Esophagus muscularis mucosa (tissue), 4 donors: Measurements from ENCODE around the gene TTI1. TPM values are rescaled to one million over a fixed set of nuclear protein-coding genes. Genes with fewer than 3 reads are reported as not detected.

Experiments
- DNase-seq: peaks from one replicate; pipeline ENCODE4 v3.0.0-alpha.2; 2017; ENCODE audit errors: extremely low spot score
- H3K27ac ChIP-seq, 4 donors: fragments of 200-600 bp; sonication (generic); replicated peaks in 1 of 4; 1 replicate in 3 of 4; 2 replicates in 1 of 4; pipeline ENCODE4 v1.5.1; 2016 to 2019; ENCODE audit warnings: mild to moderate bottlenecking in 1 of 4
- H3K27me3 ChIP-seq, 4 donors: fragments of 200-600 bp; sonication (generic); one replicate each; pipeline versions ENCODE4 v1.5.1 to v1.6.0; 2016 to 2019
- H3K36me3 ChIP-seq, 4 donors: fragments of 200-600 bp; sonication (generic); one replicate each; pipeline ENCODE4 v1.5.1; 2016 to 2019
- H3K4me1 ChIP-seq, 4 donors: fragments of 200-600 bp; sonication (generic); one replicate each; pipeline ENCODE4 v1.5.1; 2016 to 2019
- H3K4me3 ChIP-seq, 4 donors: fragments of 200-600 bp; sonication (generic); 1 replicate in 2 of 4; 2 replicates in 2 of 4; pipeline ENCODE4 v1.5.1; 2016 to 2019; ENCODE audit warnings: mild to moderate bottlenecking in 4 of 4, moderate library complexity in 1 of 4
- H3K9me3 ChIP-seq, 4 donors: fragments of 200-600 bp; sonication (generic); 1 replicate in 3 of 4; 2 replicates in 1 of 4; pipeline ENCODE4 v1.5.1; 2016 to 2019
- EP300 ChIP-seq: sonication (generic); formaldehyde crosslinking; IDR thresholded peaks from one replicate; pipeline ENCODE4 v1.6.1; 2017; ENCODE audit warnings: antibody characterized with exemption
- POLR2A ChIP-seq: fragments of 450-650 bp; IDR thresholded peaks from one replicate; pipeline ENCODE4 v1.6.1; 2017; ENCODE audit warnings: antibody characterized with exemption, moderate library complexity, mild to moderate bottlenecking, low read depth
- POLR2AphosphoS5 ChIP-seq, 2 donors: sonication (generic); formaldehyde crosslinking; IDR thresholded peaks; one replicate each; pipeline ENCODE4 v1.6.1; 2017; ENCODE audit warnings: antibody characterized with exemption in 2 of 2
- WGBS: methylation state at CpG from one replicate; pipeline ENCODE4 v1.1.5; 2018; 5-methylcytosine and 5-hydroxymethylcytosine counted together
- intact Hi-C: fragments of 100-400 bp; cut with DNase I; formaldehyde crosslinking; loops from one replicate; pipeline ENCODE4 v1.15.1; 2023
- total RNA-seq, 4 donors: library from RNA; depleted of rRNA; stranded (reverse); fragments of >200 nt; gene quantifications; one replicate each; pipeline versions ENCODE4 v1.1.0 to v1.2.1, GENCODE V29; 2016
- TF ChIP-seq, protein P1 (sequence below), 3 experiments: fragments of 200-600 bp in 2 of 3; fragments of 450-650 bp in 1 of 3; sonication (generic) in 2 of 3; IDR thresholded peaks; one replicate each; pipeline ENCODE4 v1.5.1; 2017 to 2019; ENCODE audit warnings: antibody characterized with exemption in 3 of 3, mild to moderate bottlenecking in 2 of 3, moderate library complexity in 1 of 3

TTI1 gene
- total RNA-seq, 4 donors from 2014 or later, result 11.3 to 14.3 (median 12.4) TPM

DNA sequence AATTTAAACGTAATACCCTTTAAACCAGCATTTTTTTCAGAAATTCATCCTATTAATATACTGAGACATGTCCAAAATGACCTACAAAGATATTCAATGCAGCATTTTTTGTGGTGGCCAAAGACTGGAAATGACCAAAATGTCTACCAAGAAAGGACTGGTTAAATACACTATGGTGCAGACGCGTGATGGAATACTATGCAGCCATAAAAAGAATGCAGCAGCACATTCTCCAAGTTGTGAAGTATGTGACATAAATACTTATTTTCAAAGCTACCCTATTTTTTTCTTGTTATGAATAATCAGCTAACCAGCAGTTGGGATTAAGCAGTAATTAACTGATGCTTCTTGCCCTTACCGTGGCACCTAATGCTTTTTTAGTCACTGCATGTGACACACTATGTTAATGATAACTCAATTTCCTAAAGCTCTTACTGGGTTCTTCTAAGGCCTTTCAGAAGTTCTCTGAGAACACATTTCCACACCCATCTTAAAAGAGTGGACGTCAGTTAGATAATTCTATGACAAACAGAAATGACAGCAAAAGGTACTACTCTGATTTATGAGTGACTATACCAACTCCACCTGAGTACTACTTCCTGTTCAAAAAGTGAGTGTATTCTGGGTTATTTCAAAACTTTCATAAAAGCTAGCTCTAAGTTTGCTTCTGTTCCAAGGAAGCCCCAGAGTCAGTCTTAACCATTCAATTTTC, 24.9 kb downstream of the TTI1 start:
- Histone ChIP-seq H3K4me3 (no peak overlapping the region), H3K4me1 (peaks cover 0 to 5% (median 0%) of the 10 kb centered on the region in 4 donors), H3K27ac (no peak overlapping the region), H3K9me3 (no peaks in the 10 kb centered on the region), H3K27me3 (no peaks in the 10 kb centered on the region), H3K36me3 (peaks cover 15 to 62% (median 40%) of the 10 kb centered on the region in 4 donors)
- 96% methylated on average over 5 of the region's 5 CpGs for WGBS
- DNase-seq, result no peak
- TF ChIP-seq EP300 (no peak), POLR2A (no peak), POLR2AphosphoS5 (IDR thresholded peaks at IDR 0.05) (no peak)
- TF ChIP-seq, protein P1, sequence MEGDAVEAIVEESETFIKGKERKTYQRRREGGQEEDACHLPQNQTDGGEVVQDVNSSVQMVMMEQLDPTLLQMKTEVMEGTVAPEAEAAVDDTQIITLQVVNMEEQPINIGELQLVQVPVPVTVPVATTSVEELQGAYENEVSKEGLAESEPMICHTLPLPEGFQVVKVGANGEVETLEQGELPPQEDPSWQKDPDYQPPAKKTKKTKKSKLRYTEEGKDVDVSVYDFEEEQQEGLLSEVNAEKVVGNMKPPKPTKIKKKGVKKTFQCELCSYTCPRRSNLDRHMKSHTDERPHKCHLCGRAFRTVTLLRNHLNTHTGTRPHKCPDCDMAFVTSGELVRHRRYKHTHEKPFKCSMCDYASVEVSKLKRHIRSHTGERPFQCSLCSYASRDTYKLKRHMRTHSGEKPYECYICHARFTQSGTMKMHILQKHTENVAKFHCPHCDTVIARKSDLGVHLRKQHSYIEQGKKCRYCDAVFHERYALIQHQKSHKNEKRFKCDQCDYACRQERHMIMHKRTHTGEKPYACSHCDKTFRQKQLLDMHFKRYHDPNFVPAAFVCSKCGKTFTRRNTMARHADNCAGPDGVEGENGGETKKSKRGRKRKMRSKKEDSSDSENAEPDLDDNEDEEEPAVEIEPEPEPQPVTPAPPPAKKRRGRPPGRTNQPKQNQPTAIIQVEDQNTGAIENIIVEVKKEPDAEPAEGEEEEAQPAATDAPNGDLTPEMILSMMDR (IDR thresholded peaks at IDR 0.05), result no peak
- intact Hi-C loops, result no loop called here

DNA sequence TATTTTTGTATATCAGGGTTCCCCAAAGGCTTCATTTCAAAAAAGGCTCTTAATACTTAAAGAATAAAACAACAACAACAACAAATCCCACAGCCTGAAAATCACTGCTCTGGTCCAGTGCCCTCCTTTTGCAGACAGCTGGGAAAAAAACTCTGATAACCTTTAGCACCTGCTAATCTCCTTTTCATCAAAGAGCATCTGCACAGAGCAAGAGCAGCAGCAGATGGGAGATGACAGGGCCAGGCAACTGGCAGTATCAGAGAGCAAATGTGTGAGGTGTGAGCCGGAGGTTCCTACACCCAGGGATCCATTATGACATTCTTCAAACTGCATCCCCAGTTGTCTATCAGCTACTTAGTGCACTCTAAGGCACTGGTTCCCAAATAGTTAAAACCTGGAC, 25.7 kb downstream of the TTI1 start:
- Histone ChIP-seq H3K36me3 (peaks cover 6 to 62% (median 39%) of the 10 kb centered on the region in 4 donors), H3K9me3 (no peaks in the 10 kb centered on the region), H3K27ac (no peak overlapping the region), H3K27me3 (no peaks in the 10 kb centered on the region), H3K4me3 (no peak overlapping the region), H3K4me1 (no peaks in the 10 kb centered on the region)
- intact Hi-C loops, result no loop called here
- WGBS, result 92% methylated on average over 1 of the region's 1 CpG
- TF ChIP-seq, protein P1 (IDR thresholded peaks at IDR 0.05), result no peak
- TF ChIP-seq POLR2AphosphoS5 (IDR thresholded peaks at IDR 0.05), result no peak
- DNase-seq, result no peak

DNA sequence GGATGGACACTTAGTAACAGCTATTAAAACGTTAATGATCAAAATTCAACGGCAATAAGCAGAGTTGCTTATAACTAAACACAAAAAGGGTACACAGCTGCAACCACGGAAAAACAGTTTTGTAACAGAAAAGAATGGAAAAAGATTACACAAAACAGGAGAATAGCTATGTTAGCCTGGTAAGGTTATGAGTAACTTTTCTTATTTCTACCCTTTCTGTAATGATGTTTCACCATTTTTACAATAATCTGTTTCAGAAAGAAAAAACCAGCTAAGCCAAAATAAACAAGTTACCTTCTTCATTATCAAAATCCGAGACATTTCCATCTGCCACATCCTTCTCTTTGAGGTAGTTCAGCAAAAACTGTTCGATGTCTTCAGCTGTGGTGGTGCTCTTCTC, 27.4 kb downstream of the TTI1 start:
- no peaks in the 10 kb centered on the region for H3K27me3 ChIP-seq
- 88% methylated on average over 5 of the region's 5 CpGs for WGBS
- no peak for TF ChIP-seq EP300
- no peak for TF ChIP-seq POLR2A
- TF ChIP-seq POLR2AphosphoS5 (IDR thresholded peaks at IDR 0.05), result no peak
- TF ChIP-seq, protein P1 (IDR thresholded peaks at IDR 0.05), result no peak
- H3K4me1 ChIP-seq, result no peaks in the 10 kb centered on the region
- no peak overlapping the region for H3K4me3 ChIP-seq
- no peaks in the 10 kb centered on the region for H3K9me3 ChIP-seq
- intact Hi-C loops, result no loop called here
- DNase-seq, result no peak
- peaks cover 6 to 62% (median 40%) of the 10 kb centered on the region in 4 donors for H3K36me3 ChIP-seq
- H3K27ac ChIP-seq, result no peak overlapping the region

DNA sequence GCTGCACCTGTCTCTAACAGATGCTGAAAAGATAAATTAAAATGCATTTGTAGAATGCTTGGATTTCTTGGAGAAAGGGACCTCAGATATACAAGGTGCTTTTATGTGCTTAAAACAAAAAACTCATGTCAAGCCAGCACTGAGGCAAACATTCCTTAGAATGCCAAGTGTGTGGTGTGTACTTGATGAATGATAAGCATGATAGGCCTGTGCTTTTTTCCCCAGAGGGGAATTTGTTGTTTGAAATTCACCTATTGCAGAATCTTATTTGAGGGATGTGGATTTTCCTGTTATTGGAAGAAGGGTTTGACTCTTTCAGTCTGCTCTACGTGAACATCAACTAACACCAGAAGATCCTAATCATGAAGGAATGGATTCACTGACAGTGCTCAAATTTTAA, 28.8 kb downstream of the TTI1 start:
- no peak for DNase-seq
- no peak for TF ChIP-seq POLR2AphosphoS5 (IDR thresholded peaks at IDR 0.05)
- TF ChIP-seq, protein P1 (IDR thresholded peaks at IDR 0.05), result no peak
- no peak for TF ChIP-seq POLR2A
- TF ChIP-seq EP300, result no peak
- no peaks in the 10 kb centered on the region for H3K27me3 ChIP-seq
- WGBS, result 85% methylated on average over 1 of the region's 1 CpG
- H3K36me3 ChIP-seq, result peaks cover 18 to 71% (median 49%) of the 10 kb centered on the region in 4 donors
- H3K4me3 ChIP-seq, result no peak overlapping the region
- no peak overlapping the region for H3K27ac ChIP-seq
- intact Hi-C loops, result no loop called here
- no peaks in the 10 kb centered on the region for H3K4me1 ChIP-seq
- H3K9me3 ChIP-seq, result no peaks in the 10 kb centered on the region

DNA sequence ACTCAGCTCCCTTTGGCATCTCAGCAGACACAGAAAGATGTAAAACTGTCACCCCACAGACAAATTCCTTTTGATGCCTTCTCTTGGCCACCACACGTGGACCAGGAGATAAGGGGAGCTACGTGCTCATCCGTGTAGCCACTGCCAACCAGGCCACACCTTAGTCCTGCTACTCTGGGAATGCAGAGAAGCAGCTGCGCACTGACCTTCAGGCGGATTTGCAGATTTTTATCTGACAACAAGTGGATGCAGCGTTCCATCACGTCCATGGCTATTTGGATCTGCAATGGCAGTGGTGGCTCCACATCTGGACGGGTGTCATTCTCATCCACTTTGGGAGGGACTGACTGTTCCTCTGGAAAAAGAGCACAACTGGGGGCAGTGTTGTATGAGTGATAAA, 30.8 kb downstream of the TTI1 start:
- intact Hi-C loops, result no loop called here
- H3K36me3 ChIP-seq, result peaks cover 38 to 86% (median 68%) of the 10 kb centered on the region in 4 donors
- H3K27me3 ChIP-seq, result no peaks in the 10 kb centered on the region
- DNase-seq, result no peak
- no peak overlapping the region for H3K4me3 ChIP-seq
- H3K9me3 ChIP-seq, result no peaks in the 10 kb centered on the region
- no peaks in the 10 kb centered on the region for H3K4me1 ChIP-seq
- TF ChIP-seq EP300 (no peak), POLR2A (no peak), POLR2AphosphoS5 (IDR thresholded peaks at IDR 0.05) (no peak)
- TF ChIP-seq, protein P1 (IDR thresholded peaks at IDR 0.05), result no peak
- H3K27ac ChIP-seq, result no peak overlapping the region
- WGBS, result 91% methylated on average over 8 of the region's 8 CpGs
